Mucosa of descending colon (tissue), 3 donors: Measurements from ENCODE around the gene LRP1B. TPM values are rescaled to one million over a fixed set of nuclear protein-coding genes. Genes with fewer than 3 reads are reported as not detected.

Experiments used
- ATAC-seq: fragments of 200-7000 bp; cut with Tn5 transposase; one replicate; pipeline ENCODE4 v1.9.1; 2020; ENCODE audit warnings: mild to moderate bottlenecking, moderate library complexity
- DNase-seq, 3 donors: peaks; one replicate each; pipeline ENCODE4 v3.0.0-alpha.2; 2020
- H3K36me3 ChIP-seq: fragments of 200-600 bp; one replicate; pipeline ENCODE4 v1.8.0; 2021; ENCODE audit warnings: low read depth, mild to moderate bottlenecking
- H3K4me1 ChIP-seq: fragments of 200-600 bp; one replicate; pipeline ENCODE4 v1.8.0; 2021; ENCODE audit warnings: low read depth, mild to moderate bottlenecking
- H3K4me3 ChIP-seq: fragments of 200-600 bp; one replicate; pipeline ENCODE4 v1.8.0; 2021; ENCODE audit warnings: mild to moderate bottlenecking
- H3K9me3 ChIP-seq: fragments of 200-600 bp; one replicate; pipeline ENCODE4 v1.8.0; 2021; ENCODE audit warnings: mild to moderate bottlenecking
- intact Hi-C, 2 donors: fragments of 100-400 bp; cut with DNase I in 1 of 2; cut with micrococcal nuclease in 1 of 2; formaldehyde crosslinking; loops; one replicate each; pipeline versions ENCODE4 v1.11.0 to v1.11.1; 2022; cut with DNase I, micrococcal nuclease
- total RNA-seq, 3 donors: library from RNA; stranded (reverse); fragmentation: NEBNext Ultra II Directional in 2 of 3; extraction: Animal tissue kit (Norgen Biotek cat#: 25700) in 2 of 3; gene quantifications; one replicate each; pipeline versions ENCODE4 v1.2.1 to v1.2.4, GENCODE V29; 2021 to 2023
- TF ChIP-seq, protein P1 (sequence below): fragments of 200-600 bp; IDR thresholded peaks from one replicate; pipeline ENCODE4 v1.8.0; 2022; ENCODE audit warnings: antibody characterized with exemption, mild to moderate bottlenecking
- donor health status: DM: no; HTN: no; CAD: no; lungs with moderate emphysema.
- donor health status: DM: no; HTN: no; CAD: no.
- donor health status: DM: no; HTN: yes; CAD: no.

LRP1B gene
- total RNA-seq, 3 donors from 2014 or later, result 0.12 to 1.6 (median 0.20) TPM

DNA sequence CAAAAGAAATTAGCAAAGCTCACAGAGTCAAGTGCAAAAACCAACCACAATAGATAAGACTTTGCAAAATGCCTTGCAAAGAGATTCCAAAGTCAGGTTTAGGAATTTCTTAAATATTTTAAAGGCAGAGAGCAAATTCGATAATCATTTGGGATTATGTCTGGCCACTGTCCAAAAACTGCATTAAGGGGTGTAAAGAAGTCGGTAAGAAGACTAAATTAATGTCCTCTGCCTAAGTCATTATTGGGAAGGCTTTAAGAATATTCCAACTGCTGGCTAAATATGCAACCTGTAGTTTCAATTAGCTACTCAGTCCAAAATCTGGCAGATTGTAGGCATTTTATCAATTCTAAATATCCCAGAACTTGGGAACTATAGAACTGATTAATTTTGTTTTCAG, 13.7 kb upstream of the LRP1B start:
- ATAC-seq (no peak), DNase-seq (no peak)
- TF ChIP-seq, protein P1, sequence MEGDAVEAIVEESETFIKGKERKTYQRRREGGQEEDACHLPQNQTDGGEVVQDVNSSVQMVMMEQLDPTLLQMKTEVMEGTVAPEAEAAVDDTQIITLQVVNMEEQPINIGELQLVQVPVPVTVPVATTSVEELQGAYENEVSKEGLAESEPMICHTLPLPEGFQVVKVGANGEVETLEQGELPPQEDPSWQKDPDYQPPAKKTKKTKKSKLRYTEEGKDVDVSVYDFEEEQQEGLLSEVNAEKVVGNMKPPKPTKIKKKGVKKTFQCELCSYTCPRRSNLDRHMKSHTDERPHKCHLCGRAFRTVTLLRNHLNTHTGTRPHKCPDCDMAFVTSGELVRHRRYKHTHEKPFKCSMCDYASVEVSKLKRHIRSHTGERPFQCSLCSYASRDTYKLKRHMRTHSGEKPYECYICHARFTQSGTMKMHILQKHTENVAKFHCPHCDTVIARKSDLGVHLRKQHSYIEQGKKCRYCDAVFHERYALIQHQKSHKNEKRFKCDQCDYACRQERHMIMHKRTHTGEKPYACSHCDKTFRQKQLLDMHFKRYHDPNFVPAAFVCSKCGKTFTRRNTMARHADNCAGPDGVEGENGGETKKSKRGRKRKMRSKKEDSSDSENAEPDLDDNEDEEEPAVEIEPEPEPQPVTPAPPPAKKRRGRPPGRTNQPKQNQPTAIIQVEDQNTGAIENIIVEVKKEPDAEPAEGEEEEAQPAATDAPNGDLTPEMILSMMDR, result no peak
- intact Hi-C loops, result no loop called here
- H3K4me1 ChIP-seq, result no peaks in the 10 kb centered on the region
- no peaks in the 10 kb centered on the region for H3K36me3 ChIP-seq
- H3K9me3 ChIP-seq, result no peaks in the 10 kb centered on the region
- H3K4me3 ChIP-seq, result no peak overlapping the region

DNA sequence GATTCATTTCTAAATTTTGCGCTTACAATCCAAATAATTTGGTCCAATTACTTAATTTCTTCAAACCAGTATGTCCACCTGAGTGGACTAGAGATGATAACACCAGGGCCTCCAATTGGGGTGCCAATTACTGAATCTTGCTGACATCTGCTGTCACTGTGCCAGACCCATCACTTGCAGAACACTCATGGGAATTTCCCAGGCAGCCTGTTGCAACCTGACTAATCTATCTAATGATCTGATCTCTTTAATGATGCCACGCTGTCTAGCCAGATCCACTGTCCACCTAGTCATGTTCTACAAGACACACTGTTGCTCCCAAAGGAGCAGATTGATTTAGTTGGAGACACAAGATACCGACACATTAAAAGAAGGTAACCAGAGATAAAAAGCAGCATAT, 11.8 kb upstream of the LRP1B start:
- Histone ChIP-seq H3K4me3 (no peak overlapping the region), H3K4me1 (no peaks in the 10 kb centered on the region), H3K36me3 (no peaks in the 10 kb centered on the region), H3K9me3 (no peaks in the 10 kb centered on the region)
- no peak for DNase-seq
- ATAC-seq, result no peak
- intact Hi-C loops, result no loop called here
- TF ChIP-seq, protein P1, result no peak

DNA sequence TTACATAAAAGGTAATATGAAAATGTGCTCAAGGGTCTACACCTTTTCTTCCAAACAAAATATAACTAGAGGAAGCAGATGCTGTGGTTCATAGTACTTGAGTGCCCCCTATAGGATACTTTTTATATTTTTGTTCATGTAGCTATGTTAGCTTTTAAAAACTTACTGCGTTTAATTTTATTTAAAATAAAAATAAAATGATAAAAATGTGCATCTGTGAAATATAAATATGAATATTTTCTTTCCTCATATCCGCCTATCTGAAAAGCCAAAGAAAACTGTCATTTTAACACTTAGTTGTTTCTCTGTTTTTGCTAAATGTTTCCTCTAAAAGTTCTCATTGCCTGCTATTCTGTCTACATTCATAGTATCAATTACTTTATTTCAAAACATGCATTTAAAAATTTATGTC, 9.6 kb upstream of the LRP1B start:
- intact Hi-C loops, result no loop called here
- Histone ChIP-seq H3K36me3 (no peaks in the 10 kb centered on the region), H3K9me3 (no peaks in the 10 kb centered on the region), H3K4me1 (no peaks in the 10 kb centered on the region), H3K4me3 (no peak overlapping the region)
- no peak for DNase-seq
- TF ChIP-seq, protein P1, result no peak
- ATAC-seq, result no peak

DNA sequence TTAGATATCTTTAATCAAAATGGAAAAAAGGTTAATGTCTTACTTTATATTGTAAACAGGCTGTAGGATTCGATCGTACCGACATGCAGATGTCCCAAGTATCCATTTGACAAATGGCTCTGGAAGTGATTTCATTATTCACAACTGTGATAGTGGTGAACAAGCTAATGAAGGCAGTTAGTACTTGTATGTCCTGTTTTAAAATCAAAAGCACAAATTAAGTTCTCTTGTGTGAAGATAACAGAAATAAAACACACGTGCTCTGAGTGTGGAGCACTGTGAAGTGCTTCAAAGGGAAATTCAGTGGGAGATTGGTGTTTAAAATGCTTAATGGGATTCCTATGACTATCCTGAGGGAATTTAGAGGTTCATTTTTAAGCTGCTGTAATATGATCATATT, 8.6 kb upstream of the LRP1B start:
- H3K9me3 ChIP-seq, result no peaks in the 10 kb centered on the region
- ATAC-seq (no peak), DNase-seq (no peak)
- H3K36me3 ChIP-seq, result no peaks in the 10 kb centered on the region
- H3K4me3 ChIP-seq, result no peak overlapping the region
- intact Hi-C loops, result no loop called here
- H3K4me1 ChIP-seq, result no peaks in the 10 kb centered on the region
- TF ChIP-seq, protein P1, result no peak

DNA sequence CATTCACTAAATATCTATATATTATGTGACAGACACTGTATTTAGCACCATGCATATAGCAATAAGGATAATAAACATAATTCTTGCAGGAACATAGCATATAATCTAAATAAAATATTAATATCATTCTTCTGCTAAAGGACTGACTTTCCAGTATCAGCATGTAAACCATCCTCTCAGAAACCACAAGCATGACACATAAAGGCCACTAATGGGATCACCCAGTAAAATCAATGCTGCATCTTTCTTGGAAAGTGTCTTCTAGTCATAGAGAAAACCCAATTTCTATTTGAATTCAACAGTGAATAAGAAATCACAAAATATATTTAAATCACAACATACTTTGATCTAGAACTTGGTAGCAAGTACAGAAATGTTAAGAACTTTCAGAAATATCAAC, 5.8 kb upstream of the LRP1B start:
- no peaks in the 10 kb centered on the region for H3K9me3 ChIP-seq
- ATAC-seq, result no peak
- no peak for DNase-seq
- H3K4me1 ChIP-seq, result peaks cover 3% of the 10 kb centered on the region
- TF ChIP-seq, protein P1, result no peak
- intact Hi-C loops, result no loop called here
- no peaks in the 10 kb centered on the region for H3K36me3 ChIP-seq
- H3K4me3 ChIP-seq, result no peak overlapping the region

DNA sequence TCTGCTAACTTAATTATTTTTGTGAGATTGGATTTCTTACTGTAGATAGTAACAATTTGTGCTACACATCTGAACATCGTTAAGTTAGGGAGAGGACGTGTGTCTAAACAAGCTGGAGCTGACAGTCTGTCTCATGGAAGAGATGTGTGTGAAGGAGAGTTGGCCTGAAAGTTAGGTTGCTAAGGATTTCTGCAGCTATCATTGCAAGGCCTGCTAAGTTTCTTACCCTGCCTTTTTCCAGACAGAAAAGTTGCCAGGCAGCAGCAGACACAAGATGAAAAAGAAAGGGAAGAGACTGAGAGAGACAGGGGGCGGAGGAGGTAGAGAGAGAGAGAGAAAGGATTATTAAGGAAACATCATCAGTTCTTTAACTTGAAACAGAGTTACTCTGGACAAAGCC, 4.1 kb upstream of the LRP1B start:
- TF ChIP-seq, protein P1, result no peak
- intact Hi-C loops, result no loop called here

More for the DNA sequence above, 4.1 kb upstream of the LRP1B start:
- ATAC-seq (no peak), DNase-seq (no peak)
- Histone ChIP-seq H3K9me3 (no peaks in the 10 kb centered on the region), H3K4me1 (peaks cover 14% of the 10 kb centered on the region), H3K4me3 (no peak overlapping the region), H3K36me3 (no peaks in the 10 kb centered on the region)
